HG03108 (cell line): ENCODE data around the gene TSC22D1.
"Not testable (repeated sequence)": the region's sequence is repeated elsewhere in the genome, so short reads cannot be mapped to it uniquely, and the experiment has no call there.

Experiments used
- ATAC-seq: cut with Tn5 transposase; IDR thresholded peaks from one replicate; pipeline ENCODE4 v1.9.1; 2021; ENCODE audit warnings: moderate library complexity; ENCODE audit not compliant: unreplicated experiment

Gene TSC22D1

GRCh38 chr13:44575741-44576350 is at the start of gene TSC22D1:
Gene TSC22D1, minus strand, starts transcription at chr13:44576330. Its CDS starts 256 bp downstream, at chr13:44576074.
- no peak for ATAC-seq

GRCh38 chr13:44622708-44623107 is 46.6 kb upstream of the TSC22D1 start:
- ATAC-seq, result no peak

- ATAC-seq, result no peak
These were observed 46.1 kb upstream of the TSC22D1 start for GRCh38 chr13:44622261-44622660.

- ATAC-seq, result no peak
These were observed 43.9 kb upstream of the TSC22D1 start for GRCh38 chr13:44620057-44620456.

DNA sequence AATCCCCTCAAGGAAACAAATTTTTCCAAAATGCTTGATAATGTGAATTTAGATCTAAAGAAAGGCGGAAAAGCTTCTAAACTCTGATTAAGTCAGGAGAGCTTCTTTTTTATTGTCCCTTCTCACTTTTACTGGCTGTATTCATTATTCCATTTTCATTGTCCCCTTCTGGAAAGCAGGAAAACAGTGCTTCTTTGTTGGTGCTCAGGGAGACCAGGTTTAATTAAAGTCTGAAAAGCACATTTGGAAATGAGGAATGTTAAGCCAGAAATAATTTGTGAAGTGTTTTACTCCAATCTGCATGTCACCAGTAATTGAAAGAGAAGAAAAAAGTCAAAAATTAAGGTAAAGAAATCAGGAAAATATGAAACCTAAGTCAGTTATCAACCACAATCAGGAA is 43.5 kb upstream of the TSC22D1 start:
- ATAC-seq, result no peak

- ATAC-seq, result no peak
These were observed 42.2 kb upstream of the TSC22D1 start for GRCh38 chr13:44618326-44618725.

GRCh38 chr13:44617648-44618047 is 41.5 kb upstream of the TSC22D1 start:
- ATAC-seq, result no peak

- ATAC-seq, result no peak
These were observed 33.0 kb upstream of the TSC22D1 start for GRCh38 chr13:44609137-44609536.

- no peak for ATAC-seq
These were observed 29.6 kb upstream of the TSC22D1 start for GRCh38 chr13:44605721-44606120.

DNA sequence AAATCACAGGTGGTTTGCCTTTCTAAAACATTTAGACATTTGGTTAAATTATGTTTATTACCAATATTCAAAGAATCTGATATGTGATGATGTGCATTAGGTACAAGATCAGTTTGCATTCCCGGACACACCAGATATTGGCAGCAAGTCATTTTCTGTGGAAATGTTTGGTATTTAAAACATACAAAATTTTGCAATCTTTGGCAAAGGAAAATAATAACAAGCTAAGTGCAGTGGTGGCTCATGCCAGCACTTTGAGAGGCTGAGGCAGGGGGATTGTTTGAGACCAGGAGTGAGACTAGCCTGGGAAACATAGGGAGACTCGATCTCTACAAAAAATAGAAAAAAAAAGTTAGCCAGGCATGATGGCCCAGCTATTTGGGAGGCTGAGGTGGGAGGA is 29.1 kb upstream of the TSC22D1 start:
- no peak for ATAC-seq

DNA sequence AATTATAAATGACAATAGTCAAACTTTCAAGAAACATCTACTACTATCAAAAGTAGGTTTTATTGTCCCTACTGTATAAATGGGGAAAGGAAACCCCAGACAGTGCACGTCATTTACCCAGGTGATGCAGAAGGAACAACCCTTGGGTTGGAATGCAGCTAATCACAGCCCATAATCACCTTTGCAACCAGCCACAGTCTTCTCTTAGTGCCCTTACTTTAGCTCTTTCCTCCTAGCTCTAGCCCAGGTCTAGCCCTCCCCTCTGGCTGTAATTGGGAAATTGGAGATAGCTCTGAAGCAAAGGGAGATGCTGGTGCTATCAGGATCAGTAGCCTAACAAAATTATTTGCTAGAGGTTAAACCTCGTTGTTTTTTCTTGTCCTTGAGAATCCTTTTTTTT is 25.5 kb upstream of the TSC22D1 start:
- no peak for ATAC-seq

DNA sequence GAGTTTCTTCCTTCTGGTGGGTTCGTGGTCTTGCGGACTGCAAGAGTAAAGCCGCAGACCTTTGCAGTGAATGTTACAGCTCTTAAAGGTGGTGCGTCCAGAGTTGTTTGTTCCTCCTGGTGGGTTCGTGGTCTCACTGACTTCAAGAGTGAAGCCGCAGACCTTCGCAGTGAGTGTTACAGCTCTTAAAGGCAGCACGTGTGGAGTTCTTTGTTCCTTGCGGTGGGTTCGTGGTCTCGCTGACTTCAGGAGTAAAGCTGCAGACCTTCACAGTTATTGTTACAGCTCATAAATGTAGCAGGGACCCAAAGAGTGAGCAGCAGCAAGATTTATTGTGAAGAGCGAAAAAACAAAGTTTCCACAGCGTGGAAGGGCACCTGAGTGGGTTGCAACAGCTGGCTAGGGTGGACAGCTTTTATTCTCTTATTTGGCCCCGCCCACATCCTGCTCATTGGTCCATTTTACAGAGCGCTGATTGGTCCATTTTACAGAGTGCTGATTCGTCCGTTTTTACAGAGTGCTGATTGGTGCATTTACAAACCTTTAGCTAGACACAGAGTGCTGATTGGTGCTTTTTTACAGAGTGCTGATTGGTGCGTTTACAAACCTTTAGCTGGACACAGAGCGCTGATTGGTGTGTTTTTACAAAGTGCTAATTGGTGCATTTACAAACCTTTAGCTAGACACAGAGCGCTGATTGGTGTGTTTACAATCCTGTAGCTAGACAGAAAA is 17.9 kb upstream of the TSC22D1 start:
- ATAC-seq, result not testable (repeated sequence)

DNA sequence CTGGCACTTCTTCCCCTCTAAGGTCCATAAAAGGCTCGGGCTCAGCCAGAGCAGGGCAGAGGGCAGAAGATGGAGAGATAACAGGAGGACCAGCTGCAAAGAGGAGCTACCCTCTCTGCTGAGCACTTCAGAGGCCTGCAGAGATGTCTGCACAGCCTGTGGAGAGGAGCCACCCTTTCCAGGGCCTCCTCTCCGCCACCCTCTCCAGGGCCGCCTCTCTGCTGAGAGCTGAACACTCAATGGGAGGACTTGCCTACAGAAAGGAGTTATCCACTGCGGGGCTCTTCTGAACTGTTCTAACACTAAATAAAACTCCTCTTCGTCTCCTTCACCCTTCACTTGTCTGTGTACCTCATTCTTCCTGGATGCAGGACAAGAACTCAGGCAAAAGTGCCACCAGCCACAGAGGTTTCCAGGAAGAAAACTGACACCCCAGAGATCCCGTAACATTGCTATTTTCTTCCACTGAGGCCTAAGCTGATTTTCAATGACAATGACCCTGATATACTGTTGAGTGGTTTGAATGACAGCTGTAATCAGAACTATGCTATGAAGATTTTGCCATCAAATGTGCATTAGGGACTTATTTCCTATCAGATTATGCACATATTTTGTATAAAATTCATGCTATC is 16.2 kb upstream of the TSC22D1 start:
- ATAC-seq, result no peak

- ATAC-seq, result no peak
These were observed 15.2 kb upstream of the TSC22D1 start for GRCh38 chr13:44591316-44591715.

DNA sequence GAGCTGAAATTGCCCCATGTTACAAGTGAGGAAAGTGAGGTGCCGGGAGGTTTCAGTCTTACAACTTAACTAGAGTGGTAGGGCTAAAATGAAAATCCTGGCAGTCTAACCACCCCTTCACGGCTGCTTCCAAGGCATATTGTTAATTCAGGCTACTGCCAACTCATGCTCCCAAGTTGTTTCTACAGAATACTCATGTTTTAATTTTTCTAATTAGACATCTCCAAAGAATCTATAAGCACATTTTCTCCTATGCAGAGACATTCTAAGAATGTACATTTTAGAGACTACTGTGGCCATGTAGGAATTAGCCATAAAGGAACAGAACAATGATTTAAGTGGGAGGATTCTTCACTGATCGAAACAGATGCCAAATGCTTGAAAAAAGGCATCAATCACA is 7.0 kb upstream of the TSC22D1 start:
- ATAC-seq, result no peak

DNA sequence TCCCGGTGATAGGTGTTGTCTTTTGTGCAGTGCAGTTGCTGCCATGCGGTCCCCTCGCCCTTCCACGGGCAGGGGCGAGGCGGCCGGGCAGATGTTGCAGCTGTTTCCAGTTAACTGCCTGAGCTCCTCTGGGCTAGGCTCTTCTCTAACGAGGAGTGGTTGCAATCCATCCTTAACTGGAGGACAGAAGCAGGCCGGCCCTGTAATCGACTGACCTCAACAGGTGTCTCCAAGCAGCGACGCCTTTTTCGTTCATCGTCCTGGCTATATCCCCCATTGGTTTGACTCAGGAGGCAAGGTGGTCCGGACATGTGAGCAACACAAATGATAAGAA is 1.9 kb upstream of the TSC22D1 start:
- ATAC-seq, result no peak

DNA sequence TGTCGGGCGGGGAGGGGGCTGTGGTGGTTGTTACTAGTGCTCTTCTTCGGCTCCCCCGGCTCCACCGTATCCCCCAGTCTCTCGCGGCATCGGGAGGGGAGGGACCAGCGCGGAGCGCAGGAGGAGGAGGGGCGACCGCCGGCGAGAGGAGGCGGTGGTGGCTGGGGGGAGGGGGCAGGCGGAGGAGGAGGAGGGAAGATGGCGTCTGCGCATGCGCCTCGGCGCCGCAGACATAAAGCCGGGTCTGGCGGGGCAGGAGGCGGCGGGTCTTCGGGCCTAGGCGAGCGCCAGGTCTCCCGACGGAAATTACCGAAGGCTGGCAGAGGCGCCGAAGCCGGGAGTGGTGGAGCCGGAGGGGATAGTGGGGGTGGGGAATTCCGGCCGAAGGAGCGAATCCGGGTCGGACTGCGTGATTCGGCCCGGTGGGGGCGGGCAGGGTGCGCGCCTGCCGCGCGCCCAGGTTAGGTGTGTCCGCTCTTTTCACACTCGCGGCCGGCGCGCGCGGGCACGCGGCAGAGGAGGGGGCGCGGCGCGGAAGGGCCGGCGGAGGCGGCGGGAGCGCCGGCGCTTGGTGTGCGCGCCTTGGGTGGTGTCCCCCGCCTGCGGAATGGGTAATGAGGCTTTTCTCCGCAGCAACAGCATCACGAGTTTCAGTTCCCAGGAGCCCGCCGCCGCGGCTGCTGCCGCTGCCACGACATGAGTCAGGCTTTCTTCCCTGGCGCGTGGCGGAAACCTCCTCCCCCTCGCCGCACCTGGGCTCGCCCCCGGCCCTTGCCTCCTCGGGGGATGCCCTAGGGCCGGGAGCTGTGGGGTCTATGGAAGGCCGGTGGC is 1.3 kb upstream of the TSC22D1 start:
- peak; percentile 61 for ATAC-seq

GRCh38 chr13:44576351-44577235 is 463 bp upstream of the TSC22D1 start:
- ATAC-seq, result peak; percentile 8

- ATAC-seq, result no peak
These were observed 1.1 kb downstream of the TSC22D1 start for GRCh38 chr13:44575035-44575434.

DNA sequence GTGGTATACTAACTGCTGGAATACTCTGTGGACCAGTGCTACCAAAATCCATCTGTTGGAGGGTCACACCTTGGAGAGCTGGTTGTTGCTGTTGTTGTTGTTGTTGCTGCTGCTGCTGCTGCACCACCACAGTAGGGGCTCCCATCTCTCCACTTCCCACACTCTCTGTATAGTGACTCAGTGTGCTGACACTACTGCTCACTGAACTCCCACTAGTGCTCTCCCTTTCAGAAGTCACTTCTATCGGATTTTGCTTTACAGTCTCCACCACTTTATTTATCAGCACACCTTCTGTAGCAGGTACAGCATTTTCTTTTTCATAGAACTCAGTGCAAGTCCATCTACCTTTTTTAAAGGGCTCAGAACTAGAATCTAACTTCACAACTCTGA is 1.7 kb downstream of the TSC22D1 start:
- no peak for ATAC-seq
